ENCODE measurements around the gene OSBPL8.

OSBPL8 gene, protein sequence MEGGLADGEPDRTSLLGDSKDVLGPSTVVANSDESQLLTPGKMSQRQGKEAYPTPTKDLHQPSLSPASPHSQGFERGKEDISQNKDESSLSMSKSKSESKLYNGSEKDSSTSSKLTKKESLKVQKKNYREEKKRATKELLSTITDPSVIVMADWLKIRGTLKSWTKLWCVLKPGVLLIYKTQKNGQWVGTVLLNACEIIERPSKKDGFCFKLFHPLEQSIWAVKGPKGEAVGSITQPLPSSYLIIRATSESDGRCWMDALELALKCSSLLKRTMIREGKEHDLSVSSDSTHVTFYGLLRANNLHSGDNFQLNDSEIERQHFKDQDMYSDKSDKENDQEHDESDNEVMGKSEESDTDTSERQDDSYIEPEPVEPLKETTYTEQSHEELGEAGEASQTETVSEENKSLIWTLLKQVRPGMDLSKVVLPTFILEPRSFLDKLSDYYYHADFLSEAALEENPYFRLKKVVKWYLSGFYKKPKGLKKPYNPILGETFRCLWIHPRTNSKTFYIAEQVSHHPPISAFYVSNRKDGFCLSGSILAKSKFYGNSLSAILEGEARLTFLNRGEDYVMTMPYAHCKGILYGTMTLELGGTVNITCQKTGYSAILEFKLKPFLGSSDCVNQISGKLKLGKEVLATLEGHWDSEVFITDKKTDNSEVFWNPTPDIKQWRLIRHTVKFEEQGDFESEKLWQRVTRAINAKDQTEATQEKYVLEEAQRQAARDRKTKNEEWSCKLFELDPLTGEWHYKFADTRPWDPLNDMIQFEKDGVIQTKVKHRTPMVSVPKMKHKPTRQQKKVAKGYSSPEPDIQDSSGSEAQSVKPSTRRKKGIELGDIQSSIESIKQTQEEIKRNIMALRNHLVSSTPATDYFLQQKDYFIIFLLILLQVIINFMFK
- total RNA-seq, result 251 to 458 reads per million in 2 donors

DNA sequence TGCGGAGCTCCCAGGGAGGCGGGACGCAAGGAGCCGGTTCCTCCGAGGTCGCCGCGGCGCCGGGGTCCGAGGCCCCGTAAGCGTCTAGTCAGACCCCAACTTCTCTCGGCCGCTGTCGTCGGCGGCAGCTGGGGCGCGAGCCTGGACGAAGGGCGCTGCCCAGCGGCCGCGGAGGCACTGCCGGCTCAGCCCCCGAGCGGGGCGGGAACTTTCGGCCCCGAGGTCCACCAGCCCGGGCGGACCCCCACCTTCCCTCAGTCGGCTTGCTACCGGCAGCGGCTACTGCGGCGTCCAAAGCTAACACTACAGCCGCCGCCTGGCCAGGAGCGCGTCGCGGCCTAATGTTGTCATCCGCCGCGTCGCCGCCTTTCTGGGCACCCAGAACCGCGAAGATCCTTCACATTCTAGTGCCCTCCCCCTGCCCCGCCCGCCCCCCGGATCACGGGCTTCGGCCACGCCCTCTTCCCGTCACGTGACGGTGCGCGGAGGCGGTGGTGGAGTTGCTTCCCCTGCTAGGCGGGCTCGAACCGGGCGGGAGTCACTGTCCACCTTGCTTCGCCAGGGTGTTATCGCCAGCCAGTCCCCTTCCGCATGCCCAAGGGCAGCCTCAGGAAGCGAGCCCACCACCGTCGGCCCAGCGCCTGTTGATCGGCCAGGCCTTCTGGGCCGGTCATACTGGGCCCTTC, at the start of gene OSBPL8:
Gene OSBPL8, minus strand, starts transcription at position 372 of the 686 bp plus-strand sequence. CDS start 72,220 bp downstream, outside the sequence.
- peak; percentile 96 for DNase-seq

DNA sequence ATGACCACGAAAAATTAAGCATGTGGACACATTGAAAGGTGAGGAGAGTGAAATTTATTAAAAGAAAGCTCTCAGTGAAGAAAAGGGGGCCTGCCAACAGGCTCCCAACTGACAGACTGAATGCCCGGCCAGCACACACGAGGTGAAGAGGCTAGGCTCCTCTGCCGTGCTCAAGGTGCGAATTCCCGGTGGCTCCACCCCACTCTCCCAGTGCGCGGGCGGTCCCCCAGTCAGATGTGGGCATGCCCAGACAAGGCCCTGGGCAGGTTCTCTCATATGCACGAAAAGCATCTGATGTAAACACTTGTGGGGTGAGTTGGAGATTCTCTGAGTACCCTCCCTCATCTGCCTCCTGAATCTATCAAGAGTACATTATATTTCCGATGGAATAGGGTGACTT, 48.5 kb upstream of the OSBPL8 start:
- DNase-seq, result no peak

DNA sequence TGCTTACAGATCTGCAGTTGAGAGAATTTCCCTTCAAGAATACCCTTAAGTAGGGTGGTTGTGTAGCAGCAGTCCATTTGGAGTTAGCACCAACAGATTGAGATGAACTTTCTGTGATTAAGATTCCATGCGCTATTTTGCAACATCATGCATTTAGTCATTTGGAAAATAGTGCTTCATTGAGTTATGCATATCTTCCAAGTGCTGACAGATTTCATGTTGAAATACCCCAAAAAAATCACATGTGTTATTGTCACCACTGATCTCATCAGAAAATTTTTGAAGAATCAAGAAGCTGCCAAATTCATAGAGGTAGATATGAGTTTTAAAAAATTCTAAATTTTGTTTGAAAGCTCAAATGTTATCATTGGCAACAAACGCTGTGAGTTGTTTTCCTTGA, 35.5 kb upstream of the OSBPL8 start:
- no peak for DNase-seq

DNA sequence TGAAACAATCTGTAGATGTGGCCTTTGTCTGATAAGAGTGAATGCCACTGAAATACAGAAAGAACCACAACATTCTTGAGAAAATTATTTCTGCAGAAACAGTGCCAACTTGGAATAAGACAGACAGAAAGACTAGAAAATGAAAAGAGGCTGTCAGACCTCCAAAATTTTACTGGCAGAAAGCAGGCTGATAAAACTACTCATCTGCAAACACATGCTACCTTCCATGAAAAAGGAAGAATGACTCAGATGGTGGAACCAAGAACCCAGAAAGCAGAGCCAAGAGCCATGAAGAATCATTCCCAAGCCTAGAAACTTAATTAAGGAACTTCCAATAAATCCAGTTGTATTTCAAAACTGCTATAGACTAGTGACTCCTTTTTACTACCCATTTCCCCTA, 31.9 kb upstream of the OSBPL8 start:
- no peak for DNase-seq

DNA sequence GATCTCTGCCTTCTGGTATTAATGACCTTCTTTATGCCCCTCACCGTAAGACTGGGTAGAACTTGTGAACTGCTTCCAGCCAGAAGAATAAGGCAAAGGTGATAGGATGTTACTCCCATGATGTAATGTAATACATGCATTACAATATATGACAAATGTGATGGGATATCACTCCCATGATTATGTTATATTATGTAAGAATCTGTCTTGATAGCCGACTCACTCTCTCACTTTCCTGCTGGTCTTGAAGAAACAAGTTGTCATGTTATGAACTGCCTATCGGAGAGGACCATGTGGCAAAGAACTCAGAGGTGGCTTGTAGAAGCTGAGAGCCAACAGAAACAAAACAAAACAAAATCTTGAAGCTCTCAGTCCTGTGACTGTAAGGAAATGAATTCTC, 30.6 kb upstream of the OSBPL8 start:
- no peak for DNase-seq

DNA sequence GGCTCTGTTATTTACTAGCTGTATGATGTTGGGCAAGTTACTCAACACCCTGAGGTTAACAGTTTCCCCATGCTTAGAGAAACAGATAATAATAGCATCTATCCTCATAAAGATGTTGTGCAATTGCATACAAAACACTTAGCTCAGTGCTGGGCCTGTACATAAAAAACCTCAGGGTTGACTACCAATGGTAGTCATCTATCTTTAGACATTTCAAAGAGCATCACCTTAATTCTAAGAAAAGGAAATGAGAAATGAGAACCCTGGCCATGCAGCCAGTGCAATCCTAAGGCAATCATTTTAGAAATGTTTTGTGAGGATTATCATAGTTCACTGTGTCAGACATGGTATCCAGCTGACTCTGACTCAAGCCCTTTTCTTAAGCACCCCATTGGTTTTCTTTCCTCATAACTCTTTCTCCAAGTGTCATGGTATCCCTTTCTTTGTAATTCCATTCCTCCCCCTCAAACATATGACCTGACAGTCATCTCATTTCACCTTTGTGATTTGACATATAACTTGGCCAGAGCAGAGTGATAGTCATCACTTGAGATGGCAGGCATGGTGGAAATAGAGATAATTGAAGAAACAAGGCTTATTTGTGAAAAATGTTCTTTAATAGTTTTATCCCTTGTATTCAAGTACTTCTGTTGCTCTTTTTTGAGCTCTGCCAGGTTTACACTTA, 29.5 kb upstream of the OSBPL8 start:
- DNase-seq, result no peak

DNA sequence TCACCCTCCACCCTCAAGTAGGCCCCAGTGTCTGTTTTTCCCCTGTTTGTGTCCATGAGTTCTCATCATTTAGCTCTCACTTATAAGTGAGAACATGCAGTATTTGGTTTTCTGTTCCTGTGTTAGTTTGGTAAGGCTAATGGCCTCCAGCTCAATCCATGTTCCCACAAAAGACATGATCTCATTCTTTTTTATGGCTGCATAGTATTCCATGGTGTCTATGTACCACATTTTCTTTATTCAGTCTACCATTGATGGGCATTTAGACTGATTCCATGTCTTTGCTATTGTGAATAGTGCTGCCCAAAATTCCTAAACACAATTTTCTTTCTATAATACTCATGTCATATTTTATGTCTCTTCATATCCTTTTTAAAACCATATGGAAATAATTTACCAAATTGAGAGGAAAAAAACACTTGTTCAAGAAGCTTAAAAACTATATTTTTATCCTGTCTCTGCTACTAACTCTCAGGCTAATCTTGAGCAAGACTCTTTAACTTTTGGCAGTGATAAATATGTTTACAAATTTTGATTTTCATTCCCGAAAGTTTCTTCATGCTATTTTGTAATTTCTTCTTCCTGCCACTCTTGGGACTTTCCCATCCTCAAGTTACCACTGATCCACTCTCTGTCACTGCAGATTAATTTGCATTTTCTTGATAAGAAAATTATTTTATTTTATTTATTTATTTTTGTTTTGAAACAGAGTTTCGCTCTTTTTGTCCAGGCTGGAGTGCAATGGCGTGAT, 28.0 kb upstream of the OSBPL8 start:
- DNase-seq, result no peak

DNA sequence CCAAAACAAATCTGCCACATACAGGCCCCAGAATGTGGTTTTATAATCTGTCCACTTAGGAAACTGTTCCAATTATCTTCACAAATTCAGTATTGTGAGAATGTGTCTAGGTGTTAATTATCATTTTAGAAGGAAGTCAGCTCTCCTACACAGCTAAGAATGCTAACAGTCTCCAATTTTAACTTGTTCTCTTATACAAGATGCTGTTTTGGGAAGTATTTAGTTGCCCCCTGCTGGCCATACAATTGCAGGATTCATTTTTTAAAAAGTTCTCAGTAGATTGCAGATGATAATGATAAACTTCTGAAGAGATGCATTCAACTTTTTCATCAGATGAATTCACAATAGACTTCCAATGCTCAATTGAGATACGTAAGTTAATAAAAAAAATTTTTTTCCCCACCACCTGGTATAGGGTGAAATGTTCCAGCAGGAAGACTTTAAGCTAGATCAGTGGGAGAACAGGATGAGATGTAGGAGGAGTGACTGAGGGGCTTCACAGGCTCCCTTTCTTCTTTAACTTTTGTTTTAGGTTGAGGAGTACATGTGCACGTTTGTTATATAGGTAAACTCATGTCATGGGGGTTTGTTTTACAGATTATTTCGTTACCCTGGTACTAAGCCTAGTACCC, 27.3 kb upstream of the OSBPL8 start:
- DNase-seq, result peak; percentile 1

DNA sequence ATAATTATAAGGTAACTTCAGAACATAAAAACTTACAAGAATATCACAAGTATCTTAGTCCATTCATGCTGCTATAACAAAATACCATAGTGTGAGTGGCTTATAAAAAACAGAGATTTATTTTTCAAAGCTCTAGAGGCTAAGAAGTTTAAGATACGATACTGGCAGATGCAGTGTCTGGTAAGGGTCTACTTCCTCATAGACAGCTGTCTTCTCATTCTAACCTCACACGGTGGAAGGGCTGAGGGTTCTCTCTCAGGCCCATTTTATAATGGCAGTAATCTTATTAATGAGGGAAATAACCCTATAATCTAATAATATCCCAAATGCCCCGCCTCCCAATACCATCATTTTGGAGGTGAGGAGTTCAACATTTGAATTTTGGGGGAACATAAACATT, 23.7 kb upstream of the OSBPL8 start:
- no peak for DNase-seq

DNA sequence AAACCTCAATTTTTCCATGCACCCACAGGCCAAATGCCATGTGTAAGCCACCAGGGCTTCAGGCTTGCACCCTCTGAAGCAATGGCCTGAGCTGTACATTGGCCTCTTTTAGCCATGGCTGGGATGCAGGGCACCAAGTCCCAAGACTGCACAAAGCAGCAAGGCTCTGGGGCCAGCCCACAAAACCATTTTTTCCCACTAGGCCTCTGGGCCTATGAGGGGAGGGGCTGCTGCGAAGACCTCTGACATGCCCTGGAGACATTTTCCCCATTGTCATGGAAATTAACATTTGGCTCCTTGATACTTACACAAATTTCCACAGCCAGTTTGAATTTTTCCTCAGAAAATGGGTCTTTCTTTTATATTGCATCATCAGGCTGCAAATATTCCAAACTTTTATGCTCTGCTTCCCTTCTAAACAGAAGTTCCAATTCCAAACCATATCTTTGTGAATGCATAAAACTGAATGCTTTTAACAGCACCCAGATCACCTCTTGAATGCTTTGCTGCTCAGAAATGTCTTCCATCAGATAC, 14.3 kb upstream of the OSBPL8 start:
- DNase-seq, result no peak

DNA sequence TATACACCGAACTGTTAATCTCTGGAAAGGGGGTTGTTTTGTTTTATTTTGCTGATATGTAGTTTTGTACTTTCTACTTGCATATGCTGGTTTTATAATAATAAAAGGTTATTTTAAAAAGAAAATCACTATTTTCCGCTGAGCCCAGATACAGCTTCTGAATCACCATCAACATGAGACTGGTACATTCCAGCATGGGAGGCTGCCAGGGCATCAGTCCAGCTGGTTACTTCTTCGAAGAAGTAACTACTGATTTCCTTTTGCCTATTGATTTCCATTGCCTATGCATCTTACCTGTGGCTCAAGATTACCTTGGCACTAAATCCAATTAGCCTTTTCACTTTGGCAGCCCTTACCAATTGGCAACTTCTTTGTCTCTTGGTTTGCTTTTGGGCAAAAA, 11.7 kb upstream of the OSBPL8 start:
- no peak for DNase-seq

DNA sequence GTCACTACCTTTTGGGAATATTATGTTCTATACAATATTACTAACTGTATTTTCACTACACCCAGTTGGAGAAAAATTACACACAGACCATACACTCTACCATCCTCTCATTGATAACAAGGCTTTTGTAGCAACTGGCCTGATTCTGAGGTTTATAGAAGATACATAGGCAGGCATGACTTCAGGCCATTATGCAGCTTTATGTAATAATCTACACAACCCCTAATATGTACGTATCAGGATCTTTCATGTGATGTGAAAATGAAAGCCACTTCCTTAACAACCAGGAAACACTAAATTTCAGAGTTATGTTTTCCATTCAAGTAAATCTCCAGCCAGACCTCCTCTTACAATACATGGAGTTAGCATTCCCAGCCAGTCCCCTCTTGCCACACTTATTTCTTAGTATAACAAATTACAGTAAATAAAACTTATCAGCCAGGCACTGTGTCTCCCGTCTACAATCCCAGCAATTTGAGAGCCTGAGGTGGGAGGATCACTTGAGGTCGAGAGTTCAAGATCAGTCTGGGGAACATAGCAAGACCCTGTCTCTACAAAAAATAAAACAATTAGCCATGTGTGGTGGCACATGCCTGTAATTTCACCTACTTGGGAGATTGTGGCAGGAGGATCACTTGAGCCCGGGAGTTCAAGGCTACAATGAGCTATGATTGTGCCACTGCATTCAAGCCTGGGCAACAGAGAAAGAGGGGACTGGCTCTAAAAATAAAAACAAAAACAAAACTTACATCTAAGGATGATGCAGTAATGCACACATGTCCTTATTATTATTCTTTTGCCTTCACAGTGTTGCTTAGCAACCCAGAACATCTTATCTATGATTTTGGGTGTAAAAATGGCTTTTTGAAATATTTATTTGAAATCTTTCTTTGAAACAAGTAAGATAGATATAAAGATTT, 10.4 kb upstream of the OSBPL8 start:
- DNase-seq, result no peak

DNA sequence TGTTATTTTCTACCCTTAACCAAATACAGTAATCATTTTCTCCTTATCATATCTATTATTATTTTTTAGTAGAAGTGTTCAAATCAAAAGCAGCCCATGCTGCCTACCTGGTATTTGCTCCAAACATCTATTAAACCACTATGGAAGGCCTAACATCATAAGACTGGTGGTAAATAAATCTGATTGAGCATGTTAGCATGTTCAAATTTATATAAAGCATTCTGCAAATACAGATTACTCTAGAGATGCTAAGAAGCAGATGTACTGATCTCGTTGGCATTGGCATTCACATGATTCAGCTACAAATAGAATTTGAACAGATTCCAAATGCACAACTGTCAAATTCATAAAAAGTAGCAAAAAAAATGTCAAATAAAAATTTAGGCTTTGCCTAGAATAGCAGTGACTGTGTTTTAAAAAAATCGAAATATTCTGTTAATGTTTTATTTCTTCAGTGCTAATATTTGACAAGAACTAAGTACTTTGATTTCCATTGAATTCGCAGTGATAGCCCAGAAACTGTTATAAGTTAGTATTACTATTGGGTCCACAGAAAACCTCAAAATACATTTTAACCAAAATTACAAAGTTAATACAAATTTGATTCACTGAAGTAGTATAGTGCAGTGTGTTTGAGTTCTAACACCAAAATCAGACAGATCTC, 9.4 kb upstream of the OSBPL8 start:
- DNase-seq, result no peak

DNA sequence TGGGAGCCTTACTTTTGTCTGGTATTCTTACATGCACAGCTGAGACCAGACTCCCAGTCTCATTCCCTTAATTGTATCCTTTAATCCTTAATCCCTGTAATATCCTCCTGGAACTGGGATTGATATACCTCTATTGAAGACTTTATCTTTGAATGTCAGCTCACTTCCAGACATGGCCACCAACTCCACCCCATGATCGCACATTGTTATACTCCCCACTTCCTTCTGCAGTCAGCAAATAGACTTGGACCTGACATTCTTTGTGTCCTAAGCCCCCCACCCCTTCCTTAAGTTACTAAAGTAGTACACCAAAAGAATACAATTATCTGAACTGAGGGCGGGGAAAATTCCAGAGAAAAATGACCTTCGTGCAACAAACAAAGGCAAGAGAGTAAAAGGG, 8.6 kb upstream of the OSBPL8 start:
- DNase-seq, result no peak

DNA sequence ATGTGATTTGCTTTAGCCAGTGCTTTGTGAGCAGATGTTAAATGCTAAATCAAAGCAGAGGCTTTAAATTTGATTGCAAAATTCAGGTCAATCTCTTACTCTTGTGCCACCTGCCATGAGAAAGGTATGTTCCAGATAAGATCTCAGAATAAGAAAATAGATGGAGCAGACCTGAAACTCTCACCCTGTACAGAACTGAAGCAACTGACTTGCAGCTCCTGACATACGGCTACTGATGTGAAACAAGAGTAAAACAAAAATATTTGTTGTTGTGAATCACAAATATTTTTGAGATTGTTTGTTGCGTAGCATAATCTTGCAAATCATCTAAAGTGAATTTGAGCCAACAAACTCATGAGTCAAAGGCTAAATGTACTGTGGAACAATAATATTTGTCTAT, 3.5 kb upstream of the OSBPL8 start:
- no peak for DNase-seq

DNA sequence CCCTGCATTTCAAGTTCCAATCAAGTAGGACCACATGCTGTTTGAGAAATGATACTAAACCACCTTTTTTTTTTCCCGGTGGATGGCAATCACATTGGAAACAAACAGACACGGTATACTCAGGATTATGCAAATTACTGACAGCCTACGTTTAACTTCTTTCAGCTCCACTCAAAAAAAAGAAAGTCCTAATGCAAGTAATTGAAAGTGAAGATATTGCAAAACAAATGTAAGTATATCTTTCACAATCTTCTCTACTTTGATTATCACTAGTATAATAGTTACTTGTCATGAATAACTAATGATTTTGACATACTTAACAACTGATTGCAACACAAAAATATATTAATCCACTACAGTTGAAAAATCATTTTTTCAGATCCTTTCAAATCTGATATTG, 2.6 kb upstream of the OSBPL8 start:
- DNase-seq, result no peak

DNA sequence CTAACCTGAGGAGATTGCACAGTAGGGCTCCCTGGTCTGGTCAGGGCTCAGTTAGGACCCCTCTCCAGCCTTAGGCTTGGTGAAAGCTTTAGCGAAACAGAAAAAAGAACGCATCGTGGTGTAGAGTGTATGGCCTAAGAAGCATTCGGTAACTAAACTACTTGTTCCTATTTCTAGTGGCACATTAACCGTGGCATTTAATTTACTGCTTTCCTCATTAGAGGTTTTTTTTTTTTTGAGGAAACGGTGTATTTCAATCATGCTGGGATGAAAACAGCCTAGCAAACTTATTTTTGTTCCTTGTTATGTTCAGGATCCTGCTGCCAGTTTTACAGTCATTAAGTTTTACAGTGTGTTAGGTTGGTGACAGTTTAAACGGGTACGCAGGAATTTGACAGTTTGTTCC, 518 bp upstream of the OSBPL8 start:
- DNase-seq, result no peak

DNA sequence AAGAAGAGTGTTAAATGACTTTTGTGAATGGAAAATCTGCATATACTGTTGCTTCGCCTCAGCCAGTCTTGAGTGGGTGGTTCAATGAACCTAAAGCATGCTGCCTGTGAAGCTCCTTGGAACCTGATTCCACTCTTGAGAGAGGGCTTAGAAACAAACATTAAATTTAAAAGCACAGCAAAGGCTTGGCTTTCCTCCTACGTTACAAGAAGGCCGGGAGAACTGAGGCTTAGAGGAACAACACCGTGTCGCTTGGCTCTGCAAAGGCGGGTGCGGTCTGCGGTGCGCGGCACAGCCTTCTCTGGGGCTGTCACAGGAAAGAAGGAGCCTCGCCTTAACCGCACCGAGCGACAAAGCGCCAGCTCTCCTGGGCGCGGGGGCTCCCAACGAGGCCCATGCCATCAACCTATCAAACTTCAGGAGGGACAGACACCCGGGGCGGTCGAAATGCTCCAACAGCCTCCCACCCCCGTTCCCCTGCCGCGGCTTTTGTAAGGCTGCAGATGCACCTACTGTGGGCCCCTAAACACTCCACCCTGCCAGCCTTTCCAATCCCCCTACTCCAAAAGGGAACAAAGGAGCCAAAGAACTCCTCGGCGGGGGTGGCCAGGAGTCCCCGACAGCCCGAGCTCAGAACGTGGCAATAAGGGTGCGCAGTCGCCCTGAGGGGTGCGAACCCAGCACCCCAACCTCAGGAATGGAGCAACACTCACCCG, 729 bp downstream of the OSBPL8 start:
- peak; percentile 83 for DNase-seq

DNA sequence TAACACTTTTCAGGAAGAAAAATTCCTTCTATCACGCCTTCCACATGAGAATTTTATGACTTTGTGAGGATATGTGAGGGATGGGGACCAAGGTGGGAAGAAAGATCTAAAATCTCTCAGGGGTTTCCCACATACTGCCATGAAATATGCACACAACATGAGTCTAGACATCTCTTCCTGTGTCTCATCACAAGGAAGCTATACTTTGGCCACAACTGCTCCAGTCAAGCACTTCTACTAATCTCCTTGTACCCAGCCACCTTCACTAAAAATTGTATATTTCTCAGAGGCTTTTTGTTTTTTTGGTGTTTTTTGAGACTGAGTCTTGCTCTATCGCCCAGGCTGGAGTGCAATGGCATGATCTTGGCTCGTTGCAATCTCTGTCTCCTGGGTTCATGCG, 3.2 kb downstream of the OSBPL8 start:
- DNase-seq, result no peak
